Measurements from ENCODE around the gene GPRIN2. TPM values are rescaled to one million over a fixed set of nuclear protein-coding genes. Genes with fewer than 3 reads are reported as not detected.

GPRIN2 gene
- polyA plus RNA-seq, 1 of the 3 experiments (the other 2 are of a cell fraction) = 0.03 TPM

GRCh38 chr10:46518028-46518725 lies 38.3 kb downstream of the GPRIN2 start (continued):
- TF ChIP-seq, protein P1, sequence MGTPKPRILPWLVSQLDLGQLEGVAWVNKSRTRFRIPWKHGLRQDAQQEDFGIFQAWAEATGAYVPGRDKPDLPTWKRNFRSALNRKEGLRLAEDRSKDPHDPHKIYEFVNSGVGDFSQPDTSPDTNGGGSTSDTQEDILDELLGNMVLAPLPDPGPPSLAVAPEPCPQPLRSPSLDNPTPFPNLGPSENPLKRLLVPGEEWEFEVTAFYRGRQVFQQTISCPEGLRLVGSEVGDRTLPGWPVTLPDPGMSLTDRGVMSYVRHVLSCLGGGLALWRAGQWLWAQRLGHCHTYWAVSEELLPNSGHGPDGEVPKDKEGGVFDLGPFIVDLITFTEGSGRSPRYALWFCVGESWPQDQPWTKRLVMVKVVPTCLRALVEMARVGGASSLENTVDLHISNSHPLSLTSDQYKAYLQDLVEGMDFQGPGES (IDR thresholded peaks at IDR 0.05; ENCODE audit: low read depth, low read length) = no peak
- no peak for TF ChIP-seq MEF2A (IDR thresholded peaks at IDR 0.05; ENCODE audit: borderline replicate concordance, low read depth)
- no peak for TF ChIP-seq POLR2AphosphoS5 (IDR thresholded peaks at IDR 0.05; ENCODE audit: low read depth, low read length)
- TF ChIP-seq RFX5 (IDR thresholded peaks at IDR 0.05; ENCODE audit: low read length) = no peak
- TF ChIP-seq YY1 (IDR thresholded peaks at IDR 0.05; ENCODE audit: low read depth) = no peak
- no peak for TF ChIP-seq TEAD4 (IDR thresholded peaks at IDR 0.05; ENCODE audit: borderline replicate concordance, insufficient read depth)
- TF ChIP-seq GABPA (IDR thresholded peaks at IDR 0.05; ENCODE audit: low read depth) = no peak
- TF ChIP-seq RCOR1 (IDR thresholded peaks at IDR 0.05; ENCODE audit: low read length) = no peak
- TF ChIP-seq JUND (IDR thresholded peaks at IDR 0.05) = no peak
- TF ChIP-seq SMC3 (IDR thresholded peaks at IDR 0.05; ENCODE audit: low read depth, low read length) = no peak
- no peak for TF ChIP-seq MAX (IDR thresholded peaks at IDR 0.05; ENCODE audit: low read depth)
- no peak for TF ChIP-seq EZH2phosphoT487 (IDR thresholded peaks at IDR 0.05; ENCODE audit: borderline replicate concordance, low read depth)
- no peak for TF ChIP-seq RAD21 (IDR thresholded peaks at IDR 0.05; ENCODE audit: low read length)
- no peak for TF ChIP-seq CHD2 (IDR thresholded peaks at IDR 0.05; ENCODE audit: low read length, partially characterized antibody)

GRCh38 chr10:46517541-46517940 lies 38.9 kb downstream of the GPRIN2 start:
- Histone ChIP-seq H3K4me1 (ENCODE audit: control insufficient read depth in 1 of 2, insufficient read depth in 2 of 2, low read depth in 1 of 2, low read length in 1 of 2) (peaks cover 3 to 7% of the 10 kb centered on the region in 2 experiments; a peak in 2 of 4 replicates), H3K9me3 (no peaks in the 10 kb centered on the region), H3K9me2 (no peaks in the 10 kb centered on the region), H3F3A (replicated peaks; ENCODE audit: insufficient read depth) (peaks cover 3% of the 10 kb centered on the region), H3K36me3 (replicated peaks in 1 of 2; ENCODE audit: control insufficient read depth in 1 of 2, insufficient read depth in 2 of 2, low read length in 1 of 2) (no peaks in the 10 kb centered on the region), H3K27me3 (ENCODE audit: insufficient read depth) (no peaks in the 10 kb centered on the region), H3K9ac (no peak overlapping the region), H3K4me2 (no peak overlapping the region), H2AFZ (ENCODE audit: low read depth) (no peak overlapping the region), H3K27ac (ENCODE audit: low read depth in 2 of 2, low read length in 1 of 2) (no peak overlapping the region), H4K20me1 (ENCODE audit: insufficient read depth) (no peaks in the 10 kb centered on the region), H3K79me2 (ENCODE audit: insufficient read depth) (no peaks in the 10 kb centered on the region), H3K4me3 (ENCODE audit: low read depth in 2 of 2, low read length in 1 of 2) (no peak overlapping the region)
- ChIA-PET POLR2A (no interaction called here), CTCF (no interaction called here)
- DNase-seq = no peak
- 89% methylated on average over 5 of the region's 5 CpGs for WGBS (ENCODE audit: low lambda C conversion rate)
- TF ChIP-seq TCF12 (IDR thresholded peaks at IDR 0.05) (no peak), YY1 (IDR thresholded peaks at IDR 0.05; ENCODE audit: low read depth) (no peak), RCOR1 (IDR thresholded peaks at IDR 0.05; ENCODE audit: low read length) (no peak), JUND (IDR thresholded peaks at IDR 0.05) (no peak), FOXM1 (IDR thresholded peaks at IDR 0.05; ENCODE audit: low read depth) (no peak), FOXJ3 (CRISPR knock-in tag; IDR thresholded peaks at IDR 0.05) (no peak), PBX3 (IDR thresholded peaks at IDR 0.05) (no peak), NFIC (IDR thresholded peaks at IDR 0.05; ENCODE audit: borderline replicate concordance) (no peak), GABPA (IDR thresholded peaks at IDR 0.05; ENCODE audit: low read depth) (no peak), EZH2phosphoT487 (IDR thresholded peaks at IDR 0.05; ENCODE audit: borderline replicate concordance, low read depth) (no peak), CHD2 (IDR thresholded peaks at IDR 0.05; ENCODE audit: low read length, partially characterized antibody) (no peak), GATA2 (CRISPR knock-in tag; IDR thresholded peaks at IDR 0.05) (no peak), SIN3A (IDR thresholded peaks at IDR 0.05; ENCODE audit: borderline replicate concordance, low read depth, low read length) (no peak), TAF1 (IDR thresholded peaks at IDR 0.05; ENCODE audit: borderline replicate concordance, low read depth, low read length) (no peak)
- TF ChIP-seq, protein P2, sequence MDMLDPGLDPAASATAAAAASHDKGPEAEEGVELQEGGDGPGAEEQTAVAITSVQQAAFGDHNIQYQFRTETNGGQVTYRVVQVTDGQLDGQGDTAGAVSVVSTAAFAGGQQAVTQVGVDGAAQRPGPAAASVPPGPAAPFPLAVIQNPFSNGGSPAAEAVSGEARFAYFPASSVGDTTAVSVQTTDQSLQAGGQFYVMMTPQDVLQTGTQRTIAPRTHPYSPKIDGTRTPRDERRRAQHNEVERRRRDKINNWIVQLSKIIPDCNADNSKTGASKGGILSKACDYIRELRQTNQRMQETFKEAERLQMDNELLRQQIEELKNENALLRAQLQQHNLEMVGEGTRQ (IDR thresholded peaks at IDR 0.05; ENCODE audit: borderline replicate concordance, low read depth, low read length) = no peak
- TF ChIP-seq, protein P3, sequence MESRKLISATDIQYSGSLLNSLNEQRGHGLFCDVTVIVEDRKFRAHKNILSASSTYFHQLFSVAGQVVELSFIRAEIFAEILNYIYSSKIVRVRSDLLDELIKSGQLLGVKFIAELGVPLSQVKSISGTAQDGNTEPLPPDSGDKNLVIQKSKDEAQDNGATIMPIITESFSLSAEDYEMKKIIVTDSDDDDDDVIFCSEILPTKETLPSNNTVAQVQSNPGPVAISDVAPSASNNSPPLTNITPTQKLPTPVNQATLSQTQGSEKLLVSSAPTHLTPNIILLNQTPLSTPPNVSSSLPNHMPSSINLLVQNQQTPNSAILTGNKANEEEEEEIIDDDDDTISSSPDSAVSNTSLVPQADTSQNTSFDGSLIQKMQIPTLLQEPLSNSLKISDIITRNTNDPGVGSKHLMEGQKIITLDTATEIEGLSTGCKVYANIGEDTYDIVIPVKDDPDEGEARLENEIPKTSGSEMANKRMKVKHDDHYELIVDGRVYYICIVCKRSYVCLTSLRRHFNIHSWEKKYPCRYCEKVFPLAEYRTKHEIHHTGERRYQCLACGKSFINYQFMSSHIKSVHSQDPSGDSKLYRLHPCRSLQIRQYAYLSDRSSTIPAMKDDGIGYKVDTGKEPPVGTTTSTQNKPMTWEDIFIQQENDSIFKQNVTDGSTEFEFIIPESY (IDR thresholded peaks at IDR 0.05; ENCODE audit: borderline replicate concordance, low read depth) = no peak
- TF ChIP-seq, protein P4, sequence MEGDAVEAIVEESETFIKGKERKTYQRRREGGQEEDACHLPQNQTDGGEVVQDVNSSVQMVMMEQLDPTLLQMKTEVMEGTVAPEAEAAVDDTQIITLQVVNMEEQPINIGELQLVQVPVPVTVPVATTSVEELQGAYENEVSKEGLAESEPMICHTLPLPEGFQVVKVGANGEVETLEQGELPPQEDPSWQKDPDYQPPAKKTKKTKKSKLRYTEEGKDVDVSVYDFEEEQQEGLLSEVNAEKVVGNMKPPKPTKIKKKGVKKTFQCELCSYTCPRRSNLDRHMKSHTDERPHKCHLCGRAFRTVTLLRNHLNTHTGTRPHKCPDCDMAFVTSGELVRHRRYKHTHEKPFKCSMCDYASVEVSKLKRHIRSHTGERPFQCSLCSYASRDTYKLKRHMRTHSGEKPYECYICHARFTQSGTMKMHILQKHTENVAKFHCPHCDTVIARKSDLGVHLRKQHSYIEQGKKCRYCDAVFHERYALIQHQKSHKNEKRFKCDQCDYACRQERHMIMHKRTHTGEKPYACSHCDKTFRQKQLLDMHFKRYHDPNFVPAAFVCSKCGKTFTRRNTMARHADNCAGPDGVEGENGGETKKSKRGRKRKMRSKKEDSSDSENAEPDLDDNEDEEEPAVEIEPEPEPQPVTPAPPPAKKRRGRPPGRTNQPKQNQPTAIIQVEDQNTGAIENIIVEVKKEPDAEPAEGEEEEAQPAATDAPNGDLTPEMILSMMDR (IDR thresholded peaks at IDR 0.05) = no peak

Measured in SK-N-SH (cell line).